GM10266 (cell line): ENCODE results near the gene TMEM41B.

Experiments
- DNase-seq: peaks from one replicate; pipeline ENCODE4 v3.0.0; 2012; ENCODE audit errors: extremely low spot score
- TF ChIP-seq, protein P1 (sequence below): IDR thresholded peaks from 2 replicates; pipeline ENCODE4 v1.5.1; 2012; ENCODE audit warnings: mild to moderate bottlenecking, low read depth; ENCODE audit not compliant: control insufficient read depth, insufficient read depth; ENCODE audit errors: missing control alignments

The TMEM41B gene

DNA sequence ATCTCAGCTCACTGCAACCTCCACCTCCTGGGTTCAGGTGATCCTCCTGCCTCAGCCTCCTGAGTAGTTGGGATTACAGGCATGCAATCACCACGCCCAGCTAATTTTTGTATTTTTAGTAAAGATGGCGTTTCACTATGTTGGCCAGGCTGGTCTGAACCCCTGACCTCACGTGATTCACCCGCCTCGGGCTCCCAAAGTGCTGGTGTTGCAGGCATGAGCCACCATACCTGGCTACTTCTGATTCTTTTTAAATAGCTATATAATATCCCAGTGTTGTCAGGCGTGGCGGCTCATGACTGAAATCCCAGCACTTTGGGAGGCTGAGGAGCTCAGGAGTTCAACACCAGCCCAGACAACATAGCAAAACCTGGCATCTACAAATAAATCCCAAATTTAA is 20.7 kb downstream of the TMEM41B start:
- DNase-seq: no peak
- TF ChIP-seq, protein P1, sequence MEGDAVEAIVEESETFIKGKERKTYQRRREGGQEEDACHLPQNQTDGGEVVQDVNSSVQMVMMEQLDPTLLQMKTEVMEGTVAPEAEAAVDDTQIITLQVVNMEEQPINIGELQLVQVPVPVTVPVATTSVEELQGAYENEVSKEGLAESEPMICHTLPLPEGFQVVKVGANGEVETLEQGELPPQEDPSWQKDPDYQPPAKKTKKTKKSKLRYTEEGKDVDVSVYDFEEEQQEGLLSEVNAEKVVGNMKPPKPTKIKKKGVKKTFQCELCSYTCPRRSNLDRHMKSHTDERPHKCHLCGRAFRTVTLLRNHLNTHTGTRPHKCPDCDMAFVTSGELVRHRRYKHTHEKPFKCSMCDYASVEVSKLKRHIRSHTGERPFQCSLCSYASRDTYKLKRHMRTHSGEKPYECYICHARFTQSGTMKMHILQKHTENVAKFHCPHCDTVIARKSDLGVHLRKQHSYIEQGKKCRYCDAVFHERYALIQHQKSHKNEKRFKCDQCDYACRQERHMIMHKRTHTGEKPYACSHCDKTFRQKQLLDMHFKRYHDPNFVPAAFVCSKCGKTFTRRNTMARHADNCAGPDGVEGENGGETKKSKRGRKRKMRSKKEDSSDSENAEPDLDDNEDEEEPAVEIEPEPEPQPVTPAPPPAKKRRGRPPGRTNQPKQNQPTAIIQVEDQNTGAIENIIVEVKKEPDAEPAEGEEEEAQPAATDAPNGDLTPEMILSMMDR: no peak

DNA sequence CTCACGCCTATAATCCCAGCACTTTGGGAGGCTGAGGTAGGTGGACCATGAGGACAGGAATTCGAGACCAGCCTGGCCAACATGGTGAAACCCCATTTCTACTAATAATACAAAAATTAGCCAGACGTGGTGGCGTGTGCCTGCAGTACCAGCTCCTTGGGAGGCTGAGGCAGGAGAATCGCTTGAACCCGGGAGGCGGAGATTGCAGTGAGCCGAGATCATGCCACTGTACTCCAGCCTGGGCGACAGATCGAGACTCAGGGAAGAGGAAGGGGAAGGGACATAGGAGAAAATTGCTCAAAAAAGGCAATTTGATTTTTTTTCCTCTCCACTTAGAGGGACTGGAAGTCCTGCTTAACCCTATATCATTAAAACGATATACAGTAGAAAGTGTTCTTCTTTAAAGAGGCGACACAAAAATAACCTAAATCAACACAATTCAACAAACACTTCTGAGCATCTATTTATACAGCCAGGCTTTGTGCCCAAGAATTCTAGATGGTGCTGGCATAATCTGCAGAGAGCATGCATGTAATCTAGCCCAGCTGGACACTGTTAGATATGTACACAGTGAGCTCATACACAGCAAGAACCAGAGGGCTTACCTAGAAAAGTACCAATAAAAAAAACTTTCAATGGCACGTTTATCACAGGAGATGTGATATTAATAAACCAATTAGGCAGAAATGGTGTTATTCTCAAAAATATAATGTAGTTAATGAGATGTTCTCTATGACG is 28.4 kb downstream of the TMEM41B start:
- DNase-seq: no peak
- TF ChIP-seq, protein P1: no peak

DNA sequence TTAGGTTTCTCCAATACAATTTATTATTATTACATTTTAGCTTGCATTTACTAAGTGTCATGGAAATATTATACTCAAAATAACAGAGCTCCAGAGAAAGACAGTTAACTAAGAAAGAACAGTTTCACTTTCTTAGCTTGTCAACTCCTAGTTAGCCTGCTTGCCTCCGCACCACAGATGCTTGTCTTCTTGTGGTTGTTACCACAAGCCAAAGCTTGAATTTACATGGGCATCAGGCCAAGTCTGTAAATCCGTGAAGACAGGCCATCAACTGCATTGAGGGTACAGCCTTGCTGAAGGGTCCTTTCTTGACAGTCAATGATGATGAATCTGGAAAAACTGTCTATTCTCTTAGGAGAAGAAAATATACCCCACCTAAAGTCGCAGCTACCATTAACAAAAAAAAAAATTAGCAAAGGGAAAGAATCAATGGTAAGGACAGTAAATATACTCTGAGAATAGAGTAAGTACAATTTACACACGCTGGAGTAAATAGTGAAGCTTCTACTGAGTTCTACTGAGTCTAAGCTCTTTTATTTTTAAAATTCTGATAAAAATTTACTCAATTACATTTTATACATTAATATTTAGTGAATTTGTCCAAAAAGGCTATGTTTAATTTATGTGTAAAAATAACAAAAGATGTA is 33.6 kb downstream of the TMEM41B start:
- no peak for DNase-seq
- TF ChIP-seq, protein P1: no peak

DNA sequence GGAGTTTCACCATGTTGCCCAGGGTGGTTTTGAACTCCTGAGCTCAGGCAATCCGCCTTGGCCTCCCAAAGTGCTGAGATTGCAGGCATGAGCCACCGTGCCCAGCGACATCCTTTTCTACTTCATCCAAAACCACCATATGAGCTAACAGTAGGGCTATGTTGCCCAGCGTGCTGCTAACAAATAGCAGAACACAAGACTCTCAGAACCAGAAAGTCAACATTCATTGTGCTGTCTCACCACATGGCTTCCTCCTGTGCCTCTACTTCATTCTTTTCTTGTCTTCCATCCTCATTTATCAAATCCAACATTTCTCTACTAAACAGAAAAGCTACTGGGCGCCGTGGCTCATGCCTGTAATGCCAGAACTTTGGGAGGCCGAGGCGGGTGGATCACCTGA is 37.2 kb downstream of the TMEM41B start:
- TF ChIP-seq, protein P1: no peak
- DNase-seq: no peak

DNA sequence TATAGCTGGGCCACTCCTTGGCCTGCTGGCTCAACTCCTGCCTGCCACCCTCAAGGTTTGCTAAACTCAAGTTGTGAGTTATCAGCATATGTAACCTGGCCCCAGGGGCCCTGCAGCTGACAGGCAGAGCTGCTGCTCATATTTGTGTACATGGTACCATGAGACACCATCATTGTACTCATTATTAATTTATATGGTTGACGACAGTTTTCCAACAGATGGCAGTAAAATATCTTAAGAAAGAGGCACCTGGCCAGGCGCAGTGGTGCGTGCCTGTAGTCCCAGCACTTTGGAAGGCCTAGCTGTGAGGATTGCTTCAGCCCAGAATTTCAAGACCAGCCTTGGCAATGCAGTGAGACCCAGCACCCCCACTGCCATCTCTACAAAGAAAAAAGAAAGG is 37.8 kb downstream of the TMEM41B start:
- TF ChIP-seq, protein P1: no peak
- no peak for DNase-seq

DNA sequence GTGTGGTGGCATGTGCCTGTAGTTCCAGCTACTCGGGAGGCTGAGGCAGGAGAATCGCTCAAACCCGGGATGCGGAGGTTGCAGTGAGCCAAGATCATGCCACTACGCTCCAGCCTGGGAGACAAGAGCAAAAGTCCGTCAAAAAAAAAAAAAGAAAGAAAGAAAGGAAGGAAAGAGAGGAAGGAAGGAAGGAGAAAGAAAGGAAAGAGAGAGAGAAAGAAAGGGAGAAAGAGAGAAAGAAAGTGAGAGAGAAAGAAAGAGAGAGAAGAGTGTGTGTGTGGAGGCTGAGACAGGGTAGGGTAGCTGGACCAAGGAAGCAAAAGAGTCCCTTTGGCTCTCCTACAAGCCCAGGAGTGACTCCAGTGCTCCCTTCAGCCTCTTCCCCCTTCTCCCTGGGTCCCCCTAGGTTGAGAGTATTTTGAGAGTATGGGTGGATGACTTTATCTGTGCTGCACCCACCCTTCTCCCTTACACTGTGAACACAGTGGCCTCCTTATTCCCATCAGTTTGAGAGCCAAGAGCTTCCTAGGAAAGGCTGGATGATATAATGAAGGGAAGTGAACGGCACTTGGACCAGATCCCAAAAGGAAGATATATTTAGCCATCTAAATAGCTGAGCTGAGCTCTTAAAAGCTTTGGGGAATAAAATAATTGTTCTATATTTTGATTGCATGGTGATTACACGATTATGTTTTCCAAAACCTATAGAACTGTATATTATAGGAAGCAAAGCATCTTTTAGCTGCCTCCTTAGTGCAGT is 39.7 kb downstream of the TMEM41B start:
- TF ChIP-seq, protein P1: no peak
- no peak for DNase-seq
